PC-9 (cell line): ENCODE measurements around the gene CARTPT.
A peak's percentile ranks its signal among the peaks of the same experiment; 100 is the strongest.

Source experiments
- EZH2 ChIP-seq: fragments of 200-600 bp; sonication (generic); IDR thresholded peaks from 2 replicates; pipeline ENCODE4 v1.8.0; 2017; ENCODE audit warnings: antibody characterized with exemption, low read depth
- TF ChIP-seq, protein P1 (sequence below): fragments of 200-600 bp; sonication (generic); conservative IDR thresholded peaks from 2 replicates; pipeline ENCODE4 v1.6.1; 2017; ENCODE audit warnings: mixed run types, antibody characterized with exemption, mild to moderate bottlenecking, moderate library complexity

- TF ChIP-seq, protein P1, sequence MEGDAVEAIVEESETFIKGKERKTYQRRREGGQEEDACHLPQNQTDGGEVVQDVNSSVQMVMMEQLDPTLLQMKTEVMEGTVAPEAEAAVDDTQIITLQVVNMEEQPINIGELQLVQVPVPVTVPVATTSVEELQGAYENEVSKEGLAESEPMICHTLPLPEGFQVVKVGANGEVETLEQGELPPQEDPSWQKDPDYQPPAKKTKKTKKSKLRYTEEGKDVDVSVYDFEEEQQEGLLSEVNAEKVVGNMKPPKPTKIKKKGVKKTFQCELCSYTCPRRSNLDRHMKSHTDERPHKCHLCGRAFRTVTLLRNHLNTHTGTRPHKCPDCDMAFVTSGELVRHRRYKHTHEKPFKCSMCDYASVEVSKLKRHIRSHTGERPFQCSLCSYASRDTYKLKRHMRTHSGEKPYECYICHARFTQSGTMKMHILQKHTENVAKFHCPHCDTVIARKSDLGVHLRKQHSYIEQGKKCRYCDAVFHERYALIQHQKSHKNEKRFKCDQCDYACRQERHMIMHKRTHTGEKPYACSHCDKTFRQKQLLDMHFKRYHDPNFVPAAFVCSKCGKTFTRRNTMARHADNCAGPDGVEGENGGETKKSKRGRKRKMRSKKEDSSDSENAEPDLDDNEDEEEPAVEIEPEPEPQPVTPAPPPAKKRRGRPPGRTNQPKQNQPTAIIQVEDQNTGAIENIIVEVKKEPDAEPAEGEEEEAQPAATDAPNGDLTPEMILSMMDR: peak; percentile 43; the same call in 1 of the 2 replicates
- TF ChIP-seq EZH2: no peak
These were observed 21.1 kb upstream of the CARTPT start for GRCh38 chr5:71697967-71698366.
